ENCODE results near the gene CDH5. TPM values are rescaled to one million over a fixed set of nuclear protein-coding genes. Genes with fewer than 3 reads are reported as not detected.

CDH5 gene
- total RNA-seq, 1 experiment from 2014 or later: 0.25 TPM

DNA sequence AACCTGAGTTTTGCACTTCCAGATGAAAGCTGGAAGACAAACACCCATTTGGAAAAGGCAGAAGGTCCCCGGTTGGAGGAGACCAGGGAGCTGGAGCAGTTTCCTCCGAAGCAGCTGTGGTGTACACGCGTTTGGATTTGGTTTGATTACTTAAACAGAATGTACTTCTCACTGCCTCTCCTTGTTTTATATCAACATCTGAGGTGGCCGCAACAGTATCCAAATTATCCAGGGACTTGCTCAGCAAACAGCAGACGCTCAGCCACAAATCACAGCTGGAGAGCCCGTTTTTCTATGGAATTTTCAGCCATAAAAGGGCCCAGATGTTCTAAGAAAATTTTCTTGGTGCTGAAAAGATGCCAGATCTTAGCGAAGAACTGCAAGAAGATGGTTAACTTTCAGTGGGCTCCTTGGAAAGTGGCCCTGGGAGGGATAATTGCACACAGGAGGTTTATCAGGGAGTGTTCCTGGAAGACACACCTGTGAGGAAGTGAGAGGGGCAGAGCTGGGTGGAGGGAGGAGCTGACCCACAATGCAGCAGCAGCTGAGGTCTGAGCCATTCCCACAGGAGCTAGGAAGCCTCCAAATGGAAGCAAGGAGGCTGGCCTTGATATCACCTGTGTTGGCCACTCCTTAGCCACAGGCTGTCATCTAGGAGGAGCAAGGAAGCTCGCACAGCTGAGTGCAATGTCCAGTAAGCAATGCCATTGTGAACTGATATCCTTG lies 28.9 kb upstream of the CDH5 start:
- TF ChIP-seq, protein P1, sequence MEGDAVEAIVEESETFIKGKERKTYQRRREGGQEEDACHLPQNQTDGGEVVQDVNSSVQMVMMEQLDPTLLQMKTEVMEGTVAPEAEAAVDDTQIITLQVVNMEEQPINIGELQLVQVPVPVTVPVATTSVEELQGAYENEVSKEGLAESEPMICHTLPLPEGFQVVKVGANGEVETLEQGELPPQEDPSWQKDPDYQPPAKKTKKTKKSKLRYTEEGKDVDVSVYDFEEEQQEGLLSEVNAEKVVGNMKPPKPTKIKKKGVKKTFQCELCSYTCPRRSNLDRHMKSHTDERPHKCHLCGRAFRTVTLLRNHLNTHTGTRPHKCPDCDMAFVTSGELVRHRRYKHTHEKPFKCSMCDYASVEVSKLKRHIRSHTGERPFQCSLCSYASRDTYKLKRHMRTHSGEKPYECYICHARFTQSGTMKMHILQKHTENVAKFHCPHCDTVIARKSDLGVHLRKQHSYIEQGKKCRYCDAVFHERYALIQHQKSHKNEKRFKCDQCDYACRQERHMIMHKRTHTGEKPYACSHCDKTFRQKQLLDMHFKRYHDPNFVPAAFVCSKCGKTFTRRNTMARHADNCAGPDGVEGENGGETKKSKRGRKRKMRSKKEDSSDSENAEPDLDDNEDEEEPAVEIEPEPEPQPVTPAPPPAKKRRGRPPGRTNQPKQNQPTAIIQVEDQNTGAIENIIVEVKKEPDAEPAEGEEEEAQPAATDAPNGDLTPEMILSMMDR (IDR thresholded peaks at IDR 0.05; ENCODE audit: insufficient read depth in 1 of 2, low read depth in 1 of 2, low read length in 1 of 2, severe bottlenecking in 1 of 2, unreplicated experiment in 1 of 2): no peak
- POLR2A ChIA-PET: no interaction called here
- H3K9me3 ChIP-seq: peaks cover 14% of the 10 kb centered on the region; the same call in 1 of the 2 replicates
- no peak for DNase-seq
- no peaks in the 10 kb centered on the region for H3K27me3 ChIP-seq (replicated peaks; ENCODE audit: control insufficient read depth, insufficient read depth, low read length)
- H3K4me1 ChIP-seq: no peaks in the 10 kb centered on the region
- H3K36me3 Mint-ChIP-seq (ENCODE audit: insufficient read depth, unreplicated experiment): no peaks in the 10 kb centered on the region
- no peak overlapping the region for H3K27ac Mint-ChIP-seq (ENCODE audit: unreplicated experiment)
- CTCF ChIA-PET: no interaction called here
- no peak overlapping the region for H3K4me3 ChIP-seq (ENCODE audit: low read depth, low read length)
- BruUV-seq (replicated peaks): no TSS peak
- H3K36me3 ChIP-seq (ENCODE audit: control insufficient read depth, insufficient read depth, low read length): no peaks in the 10 kb centered on the region
- intact Hi-C loops (cut with micrococcal nuclease; ENCODE audit: unreplicated experiment): no loop called here
- H3K4me1 Mint-ChIP-seq (ENCODE audit: low read depth, unreplicated experiment): no peaks in the 10 kb centered on the region
- no peak overlapping the region for H3K4me3 Mint-ChIP-seq (ENCODE audit: unreplicated experiment)
- peaks cover 7% of the 10 kb centered on the region for H3K9me3 Mint-ChIP-seq (ENCODE audit: unreplicated experiment)
- H3K27me3 Mint-ChIP-seq (ENCODE audit: insufficient read depth, unreplicated experiment): peaks cover 3% of the 10 kb centered on the region

DNA sequence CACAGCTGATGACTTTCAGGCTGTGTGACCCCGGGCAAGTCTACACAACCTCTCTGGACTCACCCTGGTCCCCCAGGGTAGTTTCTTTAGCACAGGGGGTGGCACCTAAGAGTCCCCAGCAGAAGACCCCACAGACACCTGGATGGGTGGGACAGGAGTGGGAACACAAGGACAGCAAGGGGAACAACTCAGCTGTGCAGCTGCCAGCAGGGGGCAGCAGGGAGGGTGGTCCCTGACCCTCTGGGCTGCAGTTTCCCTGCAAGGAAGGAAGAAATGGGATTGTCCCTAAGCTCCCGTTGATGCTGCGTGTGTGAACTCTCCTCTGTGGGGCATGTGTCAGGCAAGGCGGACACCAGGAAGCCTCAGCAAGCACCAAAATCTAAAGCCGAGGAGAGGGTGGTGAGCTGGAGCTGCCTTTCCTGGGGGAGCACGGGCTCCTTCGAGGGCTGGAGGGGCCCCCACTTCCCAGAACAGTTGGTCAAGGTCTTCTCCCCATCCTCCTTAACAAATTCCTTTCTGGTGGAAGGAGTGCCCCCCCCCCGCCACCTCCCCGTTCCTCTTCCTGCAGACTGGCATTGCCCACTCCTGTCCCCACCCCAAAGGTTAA lies 24.1 kb upstream of the CDH5 start:
- peaks cover 7% of the 10 kb centered on the region for H3K9me3 Mint-ChIP-seq (ENCODE audit: unreplicated experiment)
- Histone ChIP-seq H3K27me3 (replicated peaks; ENCODE audit: control insufficient read depth, insufficient read depth, low read length) (no peaks in the 10 kb centered on the region), H3K36me3 (ENCODE audit: control insufficient read depth, insufficient read depth, low read length) (no peaks in the 10 kb centered on the region), H3K4me3 (ENCODE audit: low read depth, low read length) (no peak overlapping the region), H3K9me3 (no peaks in the 10 kb centered on the region), H3K4me1 (no peaks in the 10 kb centered on the region)
- peak in 1 of 2 experiments; percentile 65 for DNase-seq
- no peaks in the 10 kb centered on the region for H3K27me3 Mint-ChIP-seq (ENCODE audit: insufficient read depth, unreplicated experiment)
- no TSS peak for BruUV-seq (replicated peaks)
- ChIA-PET CTCF (interaction anchor here (0.5 to 3.6 kb wide), 3 partner anchors 15 to 89 kb away, joined by 3 to 22 read pairs (median 5); no protein-coding TSS in a partner anchor), POLR2A (no interaction called here)
- H3K27ac Mint-ChIP-seq (ENCODE audit: unreplicated experiment): no peak overlapping the region
- no peak overlapping the region for H3K4me3 Mint-ChIP-seq (ENCODE audit: unreplicated experiment)
- intact Hi-C loops (cut with micrococcal nuclease; ENCODE audit: unreplicated experiment): no loop called here
- TF ChIP-seq, protein P1 (IDR thresholded peaks at IDR 0.05; ENCODE audit: insufficient read depth in 1 of 2, low read depth in 1 of 2, low read length in 1 of 2, severe bottlenecking in 1 of 2, unreplicated experiment in 1 of 2): peak; percentile 80 to 88
- no peaks in the 10 kb centered on the region for H3K36me3 Mint-ChIP-seq (ENCODE audit: insufficient read depth, unreplicated experiment)
- no peaks in the 10 kb centered on the region for H3K4me1 Mint-ChIP-seq (ENCODE audit: low read depth, unreplicated experiment)

DNA sequence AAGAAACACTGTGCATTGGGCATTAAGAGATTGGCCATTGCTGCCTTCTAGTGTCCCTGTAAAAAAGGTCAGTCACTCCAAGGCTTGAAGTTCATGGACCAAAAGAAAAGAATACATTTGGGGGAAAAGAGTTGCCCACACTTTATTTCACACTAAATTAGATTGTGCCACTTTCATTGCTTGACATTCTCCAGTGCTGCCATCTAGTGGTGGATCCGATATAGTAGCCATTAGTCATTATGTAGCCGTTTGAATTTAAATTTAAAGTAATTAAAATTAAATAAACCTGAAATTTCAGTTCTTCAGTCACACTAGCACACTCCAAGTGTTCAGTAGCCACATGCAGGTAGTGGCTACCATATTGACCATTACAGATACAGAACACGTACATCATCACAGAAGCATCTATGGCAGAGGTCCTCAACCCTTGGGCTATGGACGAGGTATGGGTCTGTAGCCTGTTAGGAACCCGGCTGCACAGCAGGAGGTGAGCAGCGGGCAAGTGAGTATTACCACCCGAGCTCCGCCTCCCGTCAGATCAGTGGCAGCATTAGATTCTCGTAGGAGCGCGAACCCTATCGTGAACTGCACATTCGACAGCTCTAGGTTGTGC lies 21.9 kb upstream of the CDH5 start:
- H3K36me3 ChIP-seq (ENCODE audit: control insufficient read depth, insufficient read depth, low read length): no peaks in the 10 kb centered on the region
- Mint-ChIP-seq H3K27ac (ENCODE audit: unreplicated experiment) (no peak overlapping the region), H3K27me3 (ENCODE audit: insufficient read depth, unreplicated experiment) (no peaks in the 10 kb centered on the region), H3K4me3 (ENCODE audit: unreplicated experiment) (no peak overlapping the region), H3K36me3 (ENCODE audit: insufficient read depth, unreplicated experiment) (no peaks in the 10 kb centered on the region), H3K4me1 (ENCODE audit: low read depth, unreplicated experiment) (no peaks in the 10 kb centered on the region), H3K9me3 (ENCODE audit: unreplicated experiment) (no peaks in the 10 kb centered on the region)
- ChIA-PET CTCF (interaction anchor here (0.7 to 3.6 kb wide), 8 partner anchors 9 to 69 kb away, joined by 3 to 22 read pairs (median 4); no protein-coding TSS in a partner anchor), POLR2A (no interaction called here)
- no peak overlapping the region for H3K4me3 ChIP-seq (ENCODE audit: low read depth, low read length)
- DNase-seq: peak in 1 of 2 experiments; percentile 55
- no peaks in the 10 kb centered on the region for H3K4me1 ChIP-seq
- TF ChIP-seq, protein P1 (IDR thresholded peaks at IDR 0.05; ENCODE audit: insufficient read depth in 1 of 2, low read depth in 1 of 2, low read length in 1 of 2, severe bottlenecking in 1 of 2, unreplicated experiment in 1 of 2): peak; percentile 69 to 78
- no peaks in the 10 kb centered on the region for H3K9me3 ChIP-seq
- H3K27me3 ChIP-seq (replicated peaks; ENCODE audit: control insufficient read depth, insufficient read depth, low read length): no peaks in the 10 kb centered on the region
- no TSS peak for BruUV-seq (replicated peaks)
- intact Hi-C loops (cut with micrococcal nuclease; ENCODE audit: unreplicated experiment): loop anchor here (1.0 kb wide), 2 partner anchors 17 to 70 kb away; no protein-coding TSS in a partner anchor
